Measurements from ENCODE around the gene SLC22A23. TPM values are rescaled to one million over a fixed set of nuclear protein-coding genes. Genes with fewer than 3 reads are reported as not detected.
A peak's percentile ranks its signal among the peaks of the same experiment; 100 is the strongest.

The SLC22A23 gene
- total RNA-seq, 1 donor from 2014 or later = 19.2 TPM

- DNase-seq (no peak), ATAC-seq (no peak)
- Histone ChIP-seq H3K4me3 (no peak overlapping the region), H3K27ac (no peak overlapping the region), H3K36me3 (no peaks in the 10 kb centered on the region), H3K4me1 (peaks cover 16% of the 10 kb centered on the region), H3K27me3 (no peaks in the 10 kb centered on the region), H3K9me3 (no peaks in the 10 kb centered on the region)
- intact Hi-C loops (cut with DNase I) = no loop called here
- TF ChIP-seq, protein P1, sequence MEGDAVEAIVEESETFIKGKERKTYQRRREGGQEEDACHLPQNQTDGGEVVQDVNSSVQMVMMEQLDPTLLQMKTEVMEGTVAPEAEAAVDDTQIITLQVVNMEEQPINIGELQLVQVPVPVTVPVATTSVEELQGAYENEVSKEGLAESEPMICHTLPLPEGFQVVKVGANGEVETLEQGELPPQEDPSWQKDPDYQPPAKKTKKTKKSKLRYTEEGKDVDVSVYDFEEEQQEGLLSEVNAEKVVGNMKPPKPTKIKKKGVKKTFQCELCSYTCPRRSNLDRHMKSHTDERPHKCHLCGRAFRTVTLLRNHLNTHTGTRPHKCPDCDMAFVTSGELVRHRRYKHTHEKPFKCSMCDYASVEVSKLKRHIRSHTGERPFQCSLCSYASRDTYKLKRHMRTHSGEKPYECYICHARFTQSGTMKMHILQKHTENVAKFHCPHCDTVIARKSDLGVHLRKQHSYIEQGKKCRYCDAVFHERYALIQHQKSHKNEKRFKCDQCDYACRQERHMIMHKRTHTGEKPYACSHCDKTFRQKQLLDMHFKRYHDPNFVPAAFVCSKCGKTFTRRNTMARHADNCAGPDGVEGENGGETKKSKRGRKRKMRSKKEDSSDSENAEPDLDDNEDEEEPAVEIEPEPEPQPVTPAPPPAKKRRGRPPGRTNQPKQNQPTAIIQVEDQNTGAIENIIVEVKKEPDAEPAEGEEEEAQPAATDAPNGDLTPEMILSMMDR (IDR thresholded peaks at IDR 0.05) = no peak
Observed at GRCh38 chr6:3328145-3328544, 128.7 kb downstream of the SLC22A23 start.

DNA sequence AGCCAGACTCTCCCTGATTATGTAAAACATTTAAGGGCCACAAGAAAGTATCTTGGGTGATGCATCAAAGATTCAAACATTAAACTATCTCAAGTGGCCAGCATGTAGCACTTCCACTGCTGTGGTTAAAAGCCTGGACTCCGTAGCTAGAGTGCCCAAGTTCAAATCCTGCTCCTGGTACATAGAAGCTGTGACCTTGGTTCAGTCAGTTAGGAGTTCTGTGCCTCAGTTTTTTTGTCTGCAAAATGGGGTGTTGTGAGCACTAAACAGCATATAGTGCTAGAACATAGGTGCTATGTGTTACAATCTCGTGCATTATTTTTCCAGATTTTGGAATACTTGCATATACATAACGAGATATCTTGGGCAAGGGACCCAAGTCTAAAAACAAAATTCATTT lies 129.4 kb downstream of the SLC22A23 start:
- Histone ChIP-seq H3K4me1 (peaks cover 16% of the 10 kb centered on the region), H3K27me3 (no peaks in the 10 kb centered on the region), H3K27ac (no peak overlapping the region), H3K4me3 (no peak overlapping the region), H3K36me3 (no peaks in the 10 kb centered on the region), H3K9me3 (no peaks in the 10 kb centered on the region)
- no peak for DNase-seq
- intact Hi-C loops (cut with DNase I) = no loop called here
- no peak for ATAC-seq
- TF ChIP-seq, protein P1 (IDR thresholded peaks at IDR 0.05) = no peak

GRCh38 chr6:3326981-3327380 lies 129.9 kb downstream of the SLC22A23 start:
- no peak for ATAC-seq
- H3K4me1 ChIP-seq = peaks cover 16% of the 10 kb centered on the region
- DNase-seq = no peak

GRCh38 chr6:3326184-3326971 lies 130.5 kb downstream of the SLC22A23 start:
- Histone ChIP-seq H3K27me3 (no peaks in the 10 kb centered on the region), H3K4me1 (peaks cover 16% of the 10 kb centered on the region), H3K27ac (no peak overlapping the region), H3K36me3 (no peaks in the 10 kb centered on the region), H3K4me3 (no peak overlapping the region), H3K9me3 (no peaks in the 10 kb centered on the region)
- TF ChIP-seq, protein P1 (IDR thresholded peaks at IDR 0.05) = no peak
- intact Hi-C loops (cut with DNase I) = no loop called here
- ATAC-seq (no peak), DNase-seq (no peak)

More at GRCh38 chr6:3326981-3327380, 129.9 kb downstream of the SLC22A23 start:
- H3K27ac ChIP-seq = no peak overlapping the region
- H3K4me3 ChIP-seq = no peak overlapping the region
- no peaks in the 10 kb centered on the region for H3K9me3 ChIP-seq
- H3K27me3 ChIP-seq = no peaks in the 10 kb centered on the region
- H3K36me3 ChIP-seq = no peaks in the 10 kb centered on the region
- intact Hi-C loops (cut with DNase I) = no loop called here
- TF ChIP-seq, protein P1 (IDR thresholded peaks at IDR 0.05) = no peak

- H3K9me3 ChIP-seq = no peaks in the 10 kb centered on the region
- TF ChIP-seq, protein P1 (IDR thresholded peaks at IDR 0.05) = no peak
- intact Hi-C loops (cut with DNase I) = no loop called here
- H3K4me1 ChIP-seq = peaks cover 16% of the 10 kb centered on the region
- ATAC-seq (no peak), DNase-seq (no peak)
- no peaks in the 10 kb centered on the region for H3K27me3 ChIP-seq
- H3K36me3 ChIP-seq = no peaks in the 10 kb centered on the region
- no peak overlapping the region for H3K4me3 ChIP-seq
- H3K27ac ChIP-seq = peak overlapping the region; percentile 60
Observed at GRCh38 chr6:3325210-3325609, 131.6 kb downstream of the SLC22A23 start.
